IPS DF 4.7 (cell line): ENCODE results near the gene ANXA11.

Source experiments
- DNase-seq: peaks from one replicate; pipeline ENCODE4 v3.0.0-alpha.2; 2013; ENCODE audit warnings: low spot score; ENCODE audit errors: extremely low read depth

The ANXA11 gene

DNA sequence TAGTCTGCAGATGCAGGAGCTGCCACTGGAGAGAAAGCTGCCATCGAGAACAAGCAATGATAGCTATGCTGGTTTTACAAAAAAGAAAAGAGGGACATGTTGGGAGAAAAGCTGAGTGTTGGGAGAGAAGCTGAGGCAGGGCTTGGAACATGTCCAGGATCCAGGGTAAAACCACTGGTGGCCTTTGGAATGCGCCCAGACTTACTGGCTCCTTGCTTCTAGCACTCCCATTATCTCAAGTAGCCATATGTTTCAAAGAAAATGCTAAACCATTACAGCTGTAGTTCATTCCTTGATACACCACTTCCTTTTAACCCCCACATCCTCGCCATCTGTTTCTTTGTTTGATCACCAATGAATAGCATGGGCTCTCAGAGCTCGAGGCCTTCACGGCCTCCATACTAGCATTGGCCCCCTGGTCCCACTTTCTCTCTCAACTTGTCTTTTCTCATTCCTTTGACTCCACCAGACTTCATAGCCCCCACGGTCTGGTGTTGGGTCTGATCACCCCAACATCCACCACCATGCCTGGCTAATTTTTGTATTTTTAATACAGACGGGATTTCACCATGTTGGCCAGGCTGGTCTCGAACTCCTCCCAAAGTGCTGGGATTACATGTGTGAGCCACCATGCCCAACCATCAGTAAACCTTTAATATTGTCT is 96.6 kb downstream of the ANXA11 start:
- DNase-seq, result no peak

GRCh38 chr10:80104066-80104926 is 101.0 kb downstream of the ANXA11 start:
- DNase-seq, result no peak
